Endothelial cell of hepatic sinusoid (primary cell): ENCODE results near the gene ODF2L.

ENCODE experiments used
- in situ Hi-C: cut with HindIII; loops from 2 replicates; pipeline ENCODE4 v1.10.0; 2017; ENCODE audit warnings: low sequenced_read_pairs

ODF2L gene, protein sequence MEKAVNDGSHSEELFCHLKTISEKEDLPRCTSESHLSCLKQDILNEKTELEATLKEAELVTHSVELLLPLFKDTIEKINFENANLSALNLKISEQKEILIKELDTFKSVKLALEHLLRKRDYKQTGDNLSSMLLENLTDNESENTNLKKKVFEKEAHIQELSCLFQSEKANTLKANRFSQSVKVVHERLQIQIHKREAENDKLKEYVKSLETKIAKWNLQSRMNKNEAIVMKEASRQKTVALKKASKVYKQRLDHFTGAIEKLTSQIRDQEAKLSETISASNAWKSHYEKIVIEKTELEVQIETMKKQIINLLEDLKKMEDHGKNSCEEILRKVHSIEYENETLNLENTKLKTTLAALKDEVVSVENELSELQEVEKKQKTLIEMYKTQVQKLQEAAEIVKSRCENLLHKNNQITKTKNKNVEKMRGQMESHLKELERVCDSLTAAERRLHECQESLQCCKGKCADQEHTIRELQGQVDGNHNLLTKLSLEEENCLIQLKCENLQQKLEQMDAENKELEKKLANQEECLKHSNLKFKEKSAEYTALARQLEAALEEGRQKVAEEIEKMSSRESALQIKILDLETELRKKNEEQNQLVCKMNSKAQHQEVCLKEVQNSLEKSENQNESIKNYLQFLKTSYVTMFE

DNA sequence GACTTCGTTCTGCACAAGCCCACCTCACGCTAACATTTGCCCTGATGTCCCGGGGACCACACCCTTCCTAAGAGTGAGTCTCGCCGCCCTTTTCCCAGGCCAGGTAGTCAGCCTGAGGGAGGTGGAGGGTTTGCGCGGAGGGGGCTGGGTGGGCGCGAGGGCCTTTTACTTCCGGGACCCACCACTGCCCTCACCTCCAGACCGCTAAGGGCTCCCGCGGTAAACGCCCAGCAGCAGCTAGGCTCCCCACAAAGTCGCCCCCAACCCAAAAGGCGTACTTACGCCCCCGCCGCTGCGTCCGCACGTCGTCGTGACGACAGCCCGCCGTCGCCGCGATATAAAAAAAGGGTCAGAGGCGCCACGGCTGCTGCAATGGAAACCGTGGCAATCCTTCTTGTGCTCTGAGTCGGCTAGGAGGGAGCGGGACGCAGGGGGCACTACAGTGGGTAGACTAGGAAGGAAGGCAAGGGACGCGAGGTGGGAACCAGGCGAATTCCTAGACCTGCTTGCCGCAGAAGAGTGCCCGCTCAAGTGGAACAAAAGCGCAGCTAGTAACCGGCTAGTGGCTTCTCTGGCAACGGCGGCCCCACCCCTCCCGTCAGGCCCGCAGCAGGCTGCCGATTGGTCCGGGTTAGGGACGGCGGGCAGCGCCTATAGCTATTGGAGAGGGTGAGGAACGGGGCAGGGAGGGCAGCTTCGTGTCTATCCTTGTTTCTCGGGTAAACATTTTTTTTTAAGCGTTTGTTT lies at the start of gene ODF2L:
Gene ODF2L, minus strand, starts transcription at position 573 of the 747 bp plus-strand sequence. CDS start 9,296 bp downstream, outside the sequence.
- in situ Hi-C loops: no loop called here

DNA sequence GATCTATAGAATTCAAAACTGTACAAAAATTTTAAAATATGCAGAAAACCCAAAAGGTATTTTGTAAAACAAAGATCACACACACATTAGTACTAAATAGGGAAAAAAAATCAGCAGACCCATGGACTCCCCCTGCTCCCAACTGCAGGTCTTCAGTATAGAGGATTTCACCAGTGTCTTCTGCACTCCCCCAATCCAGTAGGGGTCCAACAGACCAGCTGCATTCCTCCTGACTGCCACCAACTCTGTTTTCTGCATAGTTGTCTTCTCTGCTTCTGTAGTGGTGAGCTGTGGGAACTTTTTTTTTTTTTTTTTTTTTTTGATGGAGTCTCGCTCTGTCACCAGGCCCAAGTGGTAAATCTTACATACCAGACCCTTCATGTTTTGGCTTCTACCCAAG lies 49.8 kb upstream of the ODF2L start:
- in situ Hi-C loops: no loop called here

DNA sequence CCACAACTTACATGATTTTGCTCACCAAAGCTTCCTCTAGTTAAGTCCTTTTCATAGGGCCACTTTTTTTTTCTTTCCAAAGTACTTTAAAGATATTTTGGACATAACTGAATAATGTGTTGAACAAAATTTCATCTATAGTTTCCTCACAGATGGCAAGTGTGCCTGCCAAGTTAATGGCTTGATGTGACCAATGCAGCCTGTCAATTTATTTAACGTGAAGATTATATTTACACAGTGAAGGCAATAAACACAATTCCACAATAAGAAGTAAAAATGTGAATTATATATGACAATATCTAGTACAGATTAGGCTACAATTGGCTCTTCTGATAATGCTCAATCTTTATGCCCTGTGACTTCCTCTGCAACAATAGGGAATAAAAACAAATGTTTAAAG lies 45.9 kb upstream of the ODF2L start:
- in situ Hi-C loops: no loop called here

DNA sequence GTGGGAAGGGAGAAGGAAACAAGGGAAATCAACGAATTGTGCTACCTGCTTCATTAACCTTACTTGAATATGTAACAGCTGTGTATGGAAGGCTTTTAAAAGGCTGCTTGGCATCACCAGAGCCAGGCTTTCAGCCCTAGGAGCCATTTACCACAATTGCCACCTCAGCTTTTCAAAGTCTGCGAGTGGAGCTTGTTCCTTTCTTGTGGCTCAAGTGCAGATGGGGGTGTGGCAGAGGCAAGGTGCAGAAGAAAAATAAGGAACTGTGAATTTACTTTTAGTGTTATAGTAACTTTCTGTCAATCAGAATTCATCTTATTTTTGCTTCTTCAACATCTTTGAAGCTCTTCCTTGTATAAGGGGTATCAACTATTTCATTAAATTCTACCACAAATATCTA lies 45.5 kb upstream of the ODF2L start:
- in situ Hi-C loops: no loop called here

DNA sequence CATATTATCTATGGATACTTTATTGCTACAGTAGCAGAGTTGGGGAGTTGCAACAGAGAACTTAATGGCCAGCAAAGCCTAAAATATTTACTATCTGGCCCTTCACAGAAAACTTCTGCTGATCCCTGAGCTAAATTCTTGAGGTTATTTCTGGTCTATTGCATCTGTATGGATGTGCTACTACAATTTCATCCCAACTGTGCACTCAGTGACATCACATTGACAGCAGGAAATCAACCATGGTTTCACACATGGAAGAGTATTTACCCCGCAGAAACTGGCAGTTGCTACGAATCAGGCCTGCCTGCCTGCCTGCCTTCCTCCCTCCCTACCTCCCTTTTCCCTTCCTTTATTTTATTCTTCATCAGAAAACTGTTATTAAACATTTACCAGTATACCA lies 39.9 kb upstream of the ODF2L start:
- in situ Hi-C loops: no loop called here

DNA sequence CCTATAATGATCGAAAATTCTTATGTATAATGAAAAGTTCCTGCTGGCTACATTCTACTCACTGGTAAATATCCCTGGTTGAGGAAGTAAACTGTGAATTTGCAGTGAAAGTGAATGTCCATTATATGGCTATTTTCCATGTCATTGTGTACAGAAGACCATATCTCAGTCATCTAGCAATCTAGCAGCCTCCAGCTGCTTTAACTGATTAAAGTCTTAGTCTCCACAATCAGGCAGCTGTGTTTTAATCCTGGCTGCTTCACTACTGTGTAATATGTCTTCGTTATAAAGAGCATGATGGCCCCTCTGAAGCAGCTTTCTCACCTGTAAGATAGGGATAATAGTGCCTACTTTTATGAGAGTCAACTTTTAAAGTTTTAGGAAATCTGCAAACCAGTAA lies 39.2 kb upstream of the ODF2L start:
- in situ Hi-C loops: no loop called here

DNA sequence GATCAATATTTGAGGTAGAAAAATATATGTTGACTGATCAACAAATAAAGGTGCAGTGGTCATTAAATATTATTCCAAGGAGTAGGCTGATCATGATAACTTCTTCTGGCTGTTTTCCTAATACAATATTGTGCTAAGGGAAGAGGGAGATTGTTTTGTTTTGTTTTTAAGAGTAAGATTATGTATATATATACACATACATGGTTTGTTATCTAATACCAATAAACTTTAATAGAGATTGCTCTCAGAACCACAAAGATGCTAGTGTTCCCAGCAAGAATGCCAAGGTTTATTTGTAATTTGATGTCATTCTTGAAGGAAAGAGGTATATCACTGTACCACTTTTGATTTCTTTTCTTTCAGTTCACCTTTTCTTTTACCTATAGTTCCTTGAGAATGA lies 37.9 kb upstream of the ODF2L start:
- in situ Hi-C loops: no loop called here

DNA sequence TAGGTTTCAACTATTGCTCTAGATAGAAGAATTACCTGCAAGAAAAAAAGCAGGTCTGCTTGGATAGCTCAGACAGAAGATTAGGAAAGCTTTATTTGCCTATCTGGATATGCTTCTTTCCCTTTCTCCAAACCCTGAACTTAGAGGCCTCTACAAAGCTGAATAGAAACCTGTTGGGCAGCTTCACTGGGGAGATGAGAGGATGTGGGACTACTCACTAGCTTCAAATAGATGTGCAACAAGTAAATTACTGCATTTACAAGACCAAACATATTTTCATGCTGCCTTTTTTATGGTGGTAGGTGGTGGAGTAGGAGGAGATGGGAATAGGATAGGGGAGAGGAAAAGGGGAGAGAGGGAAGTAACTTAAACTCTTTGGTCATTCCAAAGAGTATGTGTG lies 34.3 kb upstream of the ODF2L start:
- in situ Hi-C loops: no loop called here

DNA sequence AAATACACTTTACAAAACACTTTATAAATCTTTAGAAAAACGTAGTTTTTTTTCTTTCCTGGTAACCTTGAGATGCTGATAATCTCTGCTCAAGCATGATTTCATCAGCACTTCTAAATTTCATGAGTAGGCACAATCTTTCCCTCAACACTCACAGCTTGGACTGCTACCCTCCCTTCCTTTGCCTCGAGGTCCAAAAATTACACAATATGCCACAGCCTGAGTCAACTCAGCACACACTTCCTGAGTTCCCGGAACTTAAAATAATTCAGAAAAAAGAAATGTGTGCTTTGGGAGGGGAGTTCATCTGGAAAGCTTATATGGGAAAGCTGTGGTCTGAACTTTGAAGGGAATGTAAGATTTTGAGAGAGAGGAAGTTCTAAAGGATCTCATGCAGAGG lies 33.7 kb upstream of the ODF2L start:
- in situ Hi-C loops: no loop called here

DNA sequence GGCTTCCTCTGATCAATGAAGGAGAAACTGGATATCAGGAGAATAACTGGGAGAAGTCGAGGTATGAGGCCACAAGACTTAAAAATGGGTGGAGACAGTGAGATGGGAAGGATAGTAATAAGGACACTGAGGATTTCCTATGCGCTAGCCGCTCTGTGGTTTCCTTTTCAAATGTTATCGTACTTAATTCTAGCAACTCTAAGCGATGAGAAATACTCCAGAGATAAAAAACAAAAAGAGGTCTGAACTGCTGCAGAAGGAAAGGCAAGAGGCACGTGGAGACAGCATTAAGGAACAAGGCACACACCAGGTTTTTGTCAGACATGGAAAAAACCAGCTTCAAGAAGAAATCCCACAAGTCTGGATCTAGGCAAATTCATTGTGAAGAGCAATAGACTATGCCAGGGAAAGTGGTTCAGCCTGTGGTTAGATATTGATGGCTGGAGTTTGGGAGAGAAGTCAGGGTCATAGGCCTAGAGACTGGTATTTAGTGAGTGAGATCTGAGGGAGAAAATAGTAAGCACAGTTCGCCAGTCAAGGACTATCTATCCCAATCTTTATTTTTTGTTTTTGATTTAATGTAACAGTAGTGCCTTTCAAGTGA lies 33.1 kb upstream of the ODF2L start:
- in situ Hi-C loops: no loop called here

DNA sequence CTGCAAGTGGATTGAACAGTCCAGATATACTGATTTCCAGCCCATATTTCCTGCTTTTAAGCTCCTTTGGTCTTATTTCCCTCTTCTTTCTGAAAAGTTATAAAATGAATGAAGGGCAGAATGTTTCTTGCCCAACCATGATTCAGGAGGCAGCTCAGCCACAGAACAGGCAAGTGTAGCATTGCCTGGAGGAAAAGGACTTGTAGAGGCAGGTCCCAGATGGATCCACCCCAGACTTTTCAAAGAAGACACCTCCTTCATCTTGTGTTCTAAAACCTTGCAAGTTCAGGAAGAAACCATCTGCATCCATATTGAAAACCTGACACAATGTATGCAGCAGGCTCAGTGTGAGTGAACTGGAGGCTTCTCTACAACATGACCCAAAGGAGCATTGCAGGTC lies 27.8 kb upstream of the ODF2L start, which contains the start of gene CLCA2:
Gene CLCA2, plus strand, starts transcription at position 299 of the 400 bp plus-strand sequence. Its CDS starts 77 bp downstream, at position 376.
- in situ Hi-C loops: no loop called here

DNA sequence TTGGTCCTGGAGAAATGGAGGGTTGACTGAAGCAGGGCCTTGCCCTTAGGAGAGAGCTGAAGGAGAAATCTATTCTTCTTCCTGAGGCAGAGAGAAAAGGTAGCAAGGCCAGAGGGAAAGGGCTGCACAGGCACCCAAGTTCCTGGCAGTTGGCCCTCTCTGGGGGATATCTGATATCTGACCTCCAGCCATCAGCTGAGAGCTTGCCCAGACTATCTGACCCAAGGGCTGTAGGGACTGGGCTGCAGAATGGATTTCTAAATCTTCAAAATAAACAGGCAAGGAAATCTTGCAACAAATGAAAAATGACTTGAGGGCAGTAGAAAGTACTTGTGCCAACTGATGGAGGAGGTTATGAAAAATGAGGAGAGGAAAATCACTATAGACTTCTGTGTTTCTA lies 27.4 kb upstream of the ODF2L start:
- in situ Hi-C loops: no loop called here

DNA sequence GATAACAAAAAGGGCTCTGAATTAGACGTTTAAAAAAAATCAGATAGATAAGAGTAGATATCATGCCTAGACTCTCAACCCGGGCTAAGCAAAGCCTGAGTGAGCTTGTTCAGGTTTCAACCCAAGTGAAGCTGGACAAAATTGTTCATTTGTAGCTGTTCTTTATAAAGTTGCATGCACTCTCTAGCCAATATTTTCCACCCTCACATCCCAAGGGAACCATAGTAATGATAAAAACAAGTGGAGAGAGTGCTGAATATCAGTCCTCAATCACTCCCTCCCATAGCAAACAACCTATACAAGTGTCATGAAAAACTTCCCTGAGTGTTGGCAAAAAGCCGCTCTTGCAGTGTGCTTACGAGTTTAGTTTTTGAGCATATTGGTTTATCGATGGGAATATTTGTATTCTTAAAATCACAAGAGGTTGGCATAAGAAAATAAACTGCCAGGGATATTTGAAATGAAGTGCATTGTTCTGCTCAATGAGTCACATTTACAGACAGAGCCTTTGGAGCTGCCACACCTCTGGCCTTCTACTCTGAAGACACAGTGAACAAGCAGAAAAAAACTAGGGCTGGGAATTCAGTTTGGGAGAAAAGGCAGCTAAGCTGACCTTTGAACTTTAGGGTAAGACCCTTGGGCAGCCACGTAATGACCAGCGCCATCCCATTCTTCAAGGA lies 25.6 kb upstream of the ODF2L start:
- in situ Hi-C loops: no loop called here

DNA sequence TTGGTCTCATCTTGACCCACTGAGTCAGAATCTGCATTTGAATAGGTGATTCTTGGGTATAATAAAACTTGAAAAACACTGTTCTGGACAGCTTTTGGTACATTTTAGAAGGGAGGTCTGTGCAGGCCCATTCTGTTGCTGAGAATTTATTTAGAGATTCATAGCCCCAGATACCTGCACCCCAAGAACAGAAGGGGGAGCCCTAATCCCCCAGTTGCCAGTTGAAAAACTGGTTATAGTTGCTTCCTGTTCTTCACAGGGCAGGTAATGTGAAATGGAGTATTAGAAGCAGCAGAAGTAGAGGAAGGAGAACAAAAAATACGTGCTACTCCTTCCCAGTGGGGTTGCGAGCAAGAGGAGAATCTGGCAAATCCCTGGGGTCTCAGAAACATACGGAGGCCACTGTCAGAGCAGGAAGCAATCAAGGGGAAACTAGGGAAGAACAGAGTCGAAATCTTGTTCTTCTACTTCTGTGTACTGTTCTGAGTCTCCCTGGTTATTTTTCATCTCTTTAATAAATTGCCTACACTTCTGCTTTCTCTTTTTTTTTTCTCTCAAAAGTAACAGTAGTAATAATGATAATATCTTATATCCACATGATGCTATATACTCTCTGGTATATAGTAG lies 23.3 kb upstream of the ODF2L start:
- in situ Hi-C loops: no loop called here

DNA sequence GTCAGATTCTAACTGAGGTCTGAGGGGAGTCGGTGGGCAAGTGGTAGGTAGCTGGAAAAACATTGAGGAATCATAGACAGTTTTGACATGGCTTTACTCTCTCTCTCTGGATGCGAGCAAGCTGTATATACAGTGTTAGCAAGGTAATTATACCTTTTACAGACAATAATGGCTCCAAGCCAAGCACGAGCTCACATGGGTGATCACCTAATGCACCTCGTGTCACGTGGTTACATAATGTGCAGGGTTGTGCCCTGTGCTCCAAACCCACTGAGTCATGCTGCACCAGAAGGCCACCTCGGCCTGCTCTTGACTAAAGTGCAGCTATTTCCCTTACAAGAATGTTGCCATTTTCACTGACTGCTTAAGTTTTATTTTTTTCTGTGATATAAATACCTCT lies 20.2 kb upstream of the ODF2L start:
- in situ Hi-C loops: no loop called here

DNA sequence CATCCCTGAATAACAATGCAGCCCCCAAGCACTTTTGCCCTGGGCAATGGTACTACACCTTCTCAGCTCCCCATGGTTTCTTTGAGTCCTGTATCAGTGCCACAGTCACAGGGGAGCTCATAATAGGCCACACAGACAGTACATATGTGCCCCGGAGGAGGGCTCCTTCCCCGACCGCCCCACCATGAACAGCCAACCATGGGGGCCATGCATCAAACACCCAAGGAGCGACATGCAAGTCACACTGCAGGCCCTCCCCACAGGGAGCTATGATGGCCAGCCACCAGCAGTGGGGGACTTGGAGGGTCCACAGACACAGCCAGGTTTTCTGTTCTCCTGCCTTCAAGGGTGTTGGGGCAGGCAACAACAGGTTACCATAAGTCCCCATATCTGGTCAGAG lies 14.8 kb upstream of the ODF2L start:
- in situ Hi-C loops: no loop called here

DNA sequence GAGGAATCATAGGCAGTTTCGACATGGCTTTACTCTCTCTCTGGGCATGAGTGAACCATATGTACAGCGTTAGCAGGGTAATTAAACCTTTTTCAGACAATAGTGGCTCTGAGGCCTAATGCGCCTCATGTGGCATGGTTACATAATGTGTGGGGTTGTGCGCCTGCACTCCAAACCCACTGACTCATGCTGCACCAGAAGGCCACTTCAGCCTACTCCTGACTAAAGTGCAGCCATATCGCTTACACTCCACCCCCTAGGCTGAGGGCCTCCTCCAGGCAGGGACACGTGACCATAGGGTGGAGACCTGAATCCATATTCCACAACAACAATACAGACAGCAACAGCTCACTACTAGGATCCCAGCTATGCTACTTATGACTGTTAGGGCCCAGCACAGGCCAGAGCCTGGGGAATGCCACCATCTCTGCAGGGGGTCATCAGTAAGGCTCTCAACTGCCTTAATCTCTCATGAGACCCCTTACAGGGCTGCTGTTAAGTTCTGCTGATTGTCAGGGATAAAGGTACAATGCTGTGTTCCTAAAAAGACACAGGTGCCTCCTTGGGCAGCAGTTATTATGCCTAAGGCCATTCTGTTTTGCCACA lies 13.4 kb upstream of the ODF2L start:
- in situ Hi-C loops: no loop called here

DNA sequence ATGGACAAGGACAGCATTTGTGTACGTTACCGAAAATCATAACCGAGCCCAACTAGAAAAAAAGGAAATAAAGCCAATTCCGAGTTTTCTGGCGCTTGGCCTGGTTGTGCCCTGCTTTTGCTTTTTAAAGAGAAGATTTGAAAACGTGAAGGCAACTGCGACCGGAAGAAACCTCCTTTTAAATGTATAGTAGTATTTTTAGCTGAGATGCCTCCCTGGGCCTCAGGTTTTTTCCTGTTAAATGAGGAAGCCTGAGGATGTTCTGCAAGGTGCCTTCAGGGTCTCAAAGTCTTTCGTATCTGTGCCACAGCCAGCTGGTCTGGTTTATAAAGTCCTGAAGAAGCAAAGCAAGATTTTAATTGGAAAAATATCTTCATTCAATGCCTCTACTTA lies 371 bp upstream of the ODF2L start:
- in situ Hi-C loops: no loop called here

DNA sequence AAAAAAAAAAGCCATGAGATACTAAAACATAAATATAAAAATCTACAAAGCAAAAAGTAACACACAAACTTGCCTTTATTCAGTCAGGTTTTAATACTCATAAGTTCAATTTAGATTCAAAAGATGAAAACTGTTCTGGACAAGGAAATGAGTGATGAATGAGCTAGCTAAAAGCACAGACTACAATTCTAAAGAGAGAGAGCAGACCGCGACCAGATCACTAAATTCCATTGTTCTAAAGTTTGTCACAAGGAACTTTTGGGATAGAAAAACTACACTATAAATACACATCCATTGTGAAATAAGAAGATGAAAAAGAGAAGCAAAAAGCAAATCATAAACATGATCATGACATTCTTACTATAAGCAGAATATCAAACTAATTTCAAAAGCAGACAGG lies 1.7 kb downstream of the ODF2L start:
- in situ Hi-C loops: no loop called here

DNA sequence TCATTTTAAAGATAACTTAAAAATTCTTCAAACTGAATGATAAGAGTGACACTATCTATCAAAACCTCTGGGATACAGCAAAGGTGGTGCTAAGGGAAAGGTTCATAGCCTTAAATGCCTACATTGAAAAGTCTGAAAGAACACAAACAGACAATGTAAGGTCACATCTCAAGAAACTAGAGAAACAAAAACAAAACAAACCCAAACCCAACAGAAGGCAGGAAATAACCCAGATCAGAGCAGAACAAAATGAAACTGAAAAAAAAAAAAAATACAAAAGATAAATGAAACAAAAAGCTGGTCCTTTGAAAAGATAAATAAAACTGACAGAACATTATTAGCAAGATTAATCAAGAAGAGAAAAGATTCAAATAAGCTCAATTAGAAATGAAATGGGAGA lies 6.8 kb downstream of the ODF2L start:
- in situ Hi-C loops: no loop called here
